ENCODE data around the gene TTC28.
"Not testable (repeated sequence)": the region's sequence is repeated elsewhere in the genome, so short reads cannot be mapped to it uniquely, and the experiment has no call there.

The TTC28 gene

DNA sequence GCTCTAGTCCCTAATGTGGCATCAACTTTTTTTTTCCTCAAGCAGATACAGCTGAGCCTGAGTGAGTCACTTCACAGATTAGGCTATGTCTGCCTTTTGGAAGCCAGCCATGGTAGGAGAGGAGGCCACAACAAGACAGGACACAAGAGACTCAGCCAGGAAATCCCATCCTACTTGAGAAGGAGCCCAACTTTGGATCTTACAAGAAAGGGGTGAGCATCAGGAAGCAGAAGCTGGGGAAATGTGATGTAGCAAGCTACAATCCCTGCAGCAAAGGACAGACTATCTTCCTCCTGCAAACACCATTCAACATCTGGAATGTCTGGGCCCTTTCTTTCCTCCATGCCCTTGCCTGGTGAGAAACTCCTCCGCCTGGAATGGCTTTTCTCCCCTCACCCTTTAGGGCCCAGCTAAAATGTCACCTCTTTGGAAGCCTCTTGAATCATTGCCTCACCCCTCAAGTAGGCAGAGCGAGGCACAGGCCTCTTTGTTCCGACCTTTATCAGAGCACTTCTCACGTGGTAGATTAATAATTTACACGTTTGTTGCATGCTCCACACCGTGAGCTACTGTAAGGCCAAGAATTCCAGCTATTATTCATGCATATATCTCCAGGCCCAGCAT, 604.2 kb downstream of the TTC28 start:
- no peak for DNase-seq

DNA sequence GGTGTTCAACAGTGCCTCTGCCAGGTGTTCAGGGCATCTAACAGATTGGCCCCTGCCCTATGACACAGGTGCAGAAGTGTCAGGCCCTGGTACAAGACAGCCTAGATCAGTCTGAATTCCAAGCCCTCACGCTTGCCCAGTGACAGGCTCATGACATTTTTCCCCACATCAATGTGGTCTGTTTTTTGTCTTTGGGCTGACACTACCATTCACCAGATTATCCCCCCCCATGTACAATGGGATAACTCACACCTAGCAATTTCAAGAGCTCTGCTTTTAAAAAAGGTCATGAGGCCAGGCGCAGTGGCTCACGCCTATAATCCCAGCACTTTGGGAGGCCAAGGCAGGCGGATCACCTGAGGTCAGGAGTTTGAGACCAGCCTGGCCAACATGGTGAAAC, 605.1 kb downstream of the TTC28 start:
- DNase-seq, result no peak

DNA sequence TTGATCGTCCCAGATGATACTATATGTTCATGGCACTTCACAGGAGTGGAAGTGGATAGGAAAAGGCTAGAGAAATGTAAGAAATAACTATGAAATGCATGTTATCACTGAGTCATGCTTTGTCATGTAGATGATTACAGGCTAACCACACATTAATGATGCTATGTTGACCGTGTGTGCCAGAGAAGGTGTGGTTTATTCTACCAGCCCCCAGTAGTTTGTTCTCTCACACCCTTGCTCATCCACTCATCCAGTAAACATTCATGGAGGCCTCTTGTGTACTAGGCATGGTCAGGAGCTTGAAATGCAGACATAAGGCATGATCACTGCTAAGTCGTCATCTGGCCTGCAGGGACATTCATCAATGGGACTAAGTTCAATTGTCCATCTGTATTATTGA, 607.6 kb downstream of the TTC28 start:
- DNase-seq, result no peak

DNA sequence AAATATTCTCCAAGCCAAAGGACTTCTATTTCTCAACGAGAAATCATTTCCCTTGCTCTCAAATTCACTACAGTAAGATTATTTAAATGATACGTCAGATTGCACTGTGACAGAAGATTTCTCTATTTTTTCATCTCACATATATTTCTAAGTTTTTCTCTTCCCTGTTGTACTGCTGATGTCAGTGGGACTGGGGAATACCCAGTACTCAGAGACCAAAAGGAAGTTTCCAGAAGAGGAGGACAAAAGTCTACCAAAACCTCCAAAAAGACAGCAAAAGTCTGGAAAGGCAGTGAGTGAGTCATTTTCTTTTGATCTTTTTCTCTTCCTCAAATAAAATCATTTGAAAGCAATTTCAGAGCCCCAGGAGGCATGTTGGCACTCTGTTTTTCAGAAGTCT, 610.8 kb downstream of the TTC28 start:
- DNase-seq, result peak in 1 of 2 donors; percentile 16

DNA sequence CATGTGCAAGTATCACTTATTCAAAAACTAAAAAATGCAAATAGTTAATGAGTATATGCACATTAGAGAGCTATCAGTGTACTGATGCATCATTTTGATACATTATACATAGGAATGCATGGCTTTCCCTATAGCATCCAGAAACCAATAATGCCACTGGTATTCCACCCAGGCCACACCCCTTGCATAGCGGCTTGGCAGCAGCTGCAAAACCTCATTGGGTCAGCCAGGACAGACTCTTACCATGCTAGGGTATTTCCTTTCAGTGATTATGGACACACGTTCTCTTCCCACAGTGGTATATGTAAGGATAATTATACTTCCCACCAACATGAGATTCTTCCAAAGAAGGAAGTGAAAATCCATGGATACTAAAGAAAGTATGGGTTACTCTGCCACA, 614.7 kb downstream of the TTC28 start:
- DNase-seq, result no peak

DNA sequence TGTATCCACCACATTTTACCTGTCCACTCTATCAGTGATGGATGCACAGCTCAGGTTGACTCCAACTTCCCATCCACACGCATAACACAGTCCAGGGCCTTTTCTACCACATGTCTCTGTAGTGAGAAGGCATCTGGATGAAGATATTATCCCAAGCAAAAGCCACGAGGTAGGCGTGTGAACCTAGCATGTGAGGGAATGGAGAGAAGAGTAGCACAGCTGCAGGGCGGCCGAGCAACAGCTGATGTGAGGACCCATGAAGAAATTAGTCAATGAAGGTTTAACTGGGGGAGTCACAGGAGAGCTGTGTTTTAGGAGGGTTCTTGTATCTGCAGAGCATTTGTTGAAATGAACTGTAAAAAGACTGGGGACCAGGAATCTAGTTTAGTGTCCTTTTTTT, 616.0 kb downstream of the TTC28 start:
- no peak for DNase-seq

DNA sequence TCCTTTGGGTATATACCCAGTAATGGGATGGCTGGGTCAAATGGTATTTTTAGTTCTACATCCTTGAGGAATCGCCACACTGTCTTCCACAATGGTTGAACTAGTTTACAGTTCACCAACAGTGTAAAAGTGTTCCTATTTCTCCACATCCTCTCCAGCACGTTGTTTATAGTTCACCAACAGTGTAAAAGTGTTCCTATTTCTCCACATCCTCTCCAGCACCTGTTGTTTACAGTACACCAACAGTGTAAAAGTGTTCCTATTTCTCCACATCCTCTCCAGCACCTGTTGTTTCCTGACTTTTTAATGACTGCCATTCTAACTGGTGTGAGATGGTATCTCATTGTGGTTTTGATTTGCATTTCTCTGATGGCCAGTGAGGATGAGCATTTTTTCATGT, 619.0 kb downstream of the TTC28 start:
- not testable (repeated sequence) for DNase-seq

DNA sequence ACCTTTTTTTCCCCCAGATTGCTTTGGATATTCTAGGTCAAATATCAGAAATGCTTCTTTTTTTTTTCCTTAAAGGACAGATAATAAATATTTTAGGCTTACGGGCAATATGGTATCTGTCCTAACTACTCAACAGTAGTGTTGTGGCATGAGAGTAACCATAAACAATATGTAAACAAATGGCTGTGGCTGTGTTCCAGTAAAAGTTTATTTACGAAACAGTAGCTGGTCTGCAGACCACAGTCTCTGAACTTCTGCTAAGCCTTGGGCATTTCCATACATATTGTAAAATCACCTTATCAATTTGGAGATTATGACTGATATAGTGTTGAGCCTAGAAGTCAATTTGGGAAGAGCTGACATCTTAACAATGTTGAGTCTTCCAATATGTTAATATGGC, 621.6 kb downstream of the TTC28 start:
- DNase-seq, result no peak

DNA sequence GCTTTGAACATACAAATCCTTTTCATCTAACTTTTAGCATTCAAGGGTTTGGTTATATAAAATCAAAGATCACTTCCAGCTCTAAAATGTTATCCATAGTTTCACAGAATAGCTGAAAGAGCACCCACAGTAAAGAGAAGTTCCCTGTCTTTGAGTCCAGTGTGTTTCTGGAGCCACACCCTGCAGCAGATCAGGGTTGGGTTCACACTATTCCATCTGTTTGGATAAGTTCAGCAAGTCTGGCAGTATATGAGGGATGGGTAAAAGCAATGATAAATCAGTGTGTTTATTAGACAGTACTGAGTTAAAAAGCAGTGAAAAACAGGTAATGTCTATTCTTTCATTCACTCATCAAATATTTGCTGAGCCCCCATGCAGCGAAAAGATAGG, 624.8 kb downstream of the TTC28 start:
- no peak for DNase-seq

DNA sequence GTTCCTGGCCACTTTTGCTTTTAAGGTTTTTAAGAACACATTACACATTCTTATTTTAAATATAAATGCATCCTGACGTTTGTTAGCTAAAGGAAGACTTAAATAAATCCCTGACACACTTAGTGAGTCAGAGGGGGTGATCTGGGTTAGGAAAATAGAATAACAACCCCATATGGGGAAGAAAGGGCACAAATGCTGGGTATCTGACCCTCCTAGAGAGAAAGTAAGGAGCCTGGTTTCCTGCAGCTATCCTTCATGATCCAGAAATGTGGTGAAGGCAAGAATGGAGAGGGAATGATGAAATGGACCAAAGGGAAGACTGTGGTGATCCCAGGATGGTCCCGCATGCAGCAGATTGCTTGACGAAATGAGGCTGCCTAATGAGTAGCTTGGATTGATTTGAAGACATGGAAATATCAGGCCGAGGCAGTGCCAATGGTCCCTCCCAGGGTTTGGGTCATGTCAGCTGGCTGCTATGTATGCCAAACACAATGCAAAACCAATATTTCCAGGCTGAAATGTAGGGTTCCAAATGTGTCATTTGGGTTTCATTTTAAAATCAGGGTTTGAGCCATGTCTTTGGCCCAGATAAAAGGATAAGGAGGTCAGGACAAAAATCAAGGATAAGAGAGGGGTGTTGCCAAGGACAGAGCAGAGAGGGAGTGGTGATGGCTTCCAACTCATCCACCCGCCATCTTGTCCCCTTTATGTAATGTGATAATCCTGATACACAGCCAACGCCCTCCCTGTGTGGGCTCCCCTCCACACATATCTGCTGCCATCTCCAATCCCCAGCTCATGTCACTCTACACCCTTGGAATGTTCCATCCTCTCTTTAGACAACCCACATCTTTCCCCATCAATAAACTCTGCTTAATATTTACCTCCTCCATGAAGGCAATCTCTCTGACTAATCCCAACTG, 625.5 kb downstream of the TTC28 start:
- no peak for DNase-seq

DNA sequence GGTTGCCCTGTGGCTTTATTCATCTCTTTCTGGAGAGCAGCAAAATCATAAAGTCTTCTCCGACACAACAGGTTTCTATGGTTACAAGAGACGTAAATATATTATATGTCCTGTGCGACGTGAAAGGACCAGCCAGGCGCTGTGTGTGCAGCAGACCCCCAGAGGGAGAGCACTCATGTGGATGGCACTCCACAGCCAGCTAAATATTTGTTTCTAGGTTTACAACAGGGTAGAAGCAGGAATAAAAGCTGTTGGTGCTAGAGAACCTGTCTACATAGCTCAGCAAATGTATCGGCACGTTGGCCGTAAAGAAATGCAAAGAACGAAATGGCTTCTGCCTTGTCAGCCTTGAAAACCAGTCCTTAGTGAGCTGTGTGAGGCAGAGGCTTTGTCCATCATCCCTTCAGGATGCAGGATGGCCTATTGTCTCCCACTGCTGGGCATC, 626.8 kb downstream of the TTC28 start:
- DNase-seq, result no peak

DNA sequence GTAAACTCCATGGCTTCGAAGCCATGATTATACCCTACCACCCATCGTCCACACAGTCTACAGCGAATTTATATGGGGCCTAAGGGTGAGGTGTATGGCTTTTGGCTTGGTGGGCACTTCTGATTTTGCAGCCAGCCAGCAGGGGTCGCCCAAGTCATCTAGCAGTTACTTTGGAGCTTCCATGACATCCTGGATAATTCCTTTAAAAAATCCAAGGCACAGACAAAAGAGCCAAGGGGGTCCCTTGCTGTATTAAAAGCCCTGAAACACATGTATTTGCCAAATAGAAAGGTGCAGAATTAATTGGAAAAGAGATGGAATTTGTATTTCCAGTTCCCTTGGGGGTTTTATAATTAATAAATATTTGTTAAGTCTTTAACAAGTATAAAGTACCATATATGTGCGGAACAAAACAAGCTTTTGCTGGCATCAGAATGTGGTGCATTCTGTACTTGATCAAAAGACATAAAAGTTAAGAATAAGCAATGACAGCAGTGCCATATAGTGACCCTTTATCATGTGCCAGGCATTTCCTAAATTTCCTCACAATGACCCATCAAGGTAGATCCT, 627.8 kb downstream of the TTC28 start:
- DNase-seq, result peak; percentile 20 to 62

DNA sequence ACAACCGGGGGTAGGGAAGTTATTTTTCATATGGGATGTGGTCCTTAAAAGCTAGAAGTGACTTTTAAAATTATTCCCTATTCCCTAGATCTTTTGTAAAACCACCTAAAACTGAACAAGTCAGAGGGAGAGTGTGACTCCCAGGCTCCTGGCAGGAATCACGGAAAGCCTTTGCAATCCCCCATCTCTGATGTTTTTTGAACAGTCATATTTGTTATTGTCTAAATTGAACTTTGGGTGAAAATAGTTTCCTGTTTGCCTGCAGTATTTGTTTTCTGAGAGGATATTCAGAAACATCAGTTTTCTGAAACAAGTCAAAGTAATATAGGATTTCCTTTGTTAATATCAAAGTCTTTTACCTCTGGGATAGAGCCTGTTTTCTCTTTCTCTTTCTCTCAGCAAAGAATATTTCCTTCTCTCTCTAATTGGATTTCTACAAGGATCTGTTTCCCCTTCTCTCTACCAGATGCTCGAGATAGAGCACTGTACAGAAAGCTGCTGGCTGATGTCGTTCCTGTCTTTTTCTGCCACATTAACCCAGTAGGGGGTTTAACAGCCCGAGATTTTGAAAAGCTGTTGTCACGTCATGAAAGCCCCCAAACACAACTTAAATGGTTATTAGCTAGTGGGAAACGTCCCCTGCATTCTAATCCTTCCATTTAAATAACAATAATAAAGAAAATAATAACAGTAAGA, 628.4 kb downstream of the TTC28 start:
- DNase-seq, result no peak

DNA sequence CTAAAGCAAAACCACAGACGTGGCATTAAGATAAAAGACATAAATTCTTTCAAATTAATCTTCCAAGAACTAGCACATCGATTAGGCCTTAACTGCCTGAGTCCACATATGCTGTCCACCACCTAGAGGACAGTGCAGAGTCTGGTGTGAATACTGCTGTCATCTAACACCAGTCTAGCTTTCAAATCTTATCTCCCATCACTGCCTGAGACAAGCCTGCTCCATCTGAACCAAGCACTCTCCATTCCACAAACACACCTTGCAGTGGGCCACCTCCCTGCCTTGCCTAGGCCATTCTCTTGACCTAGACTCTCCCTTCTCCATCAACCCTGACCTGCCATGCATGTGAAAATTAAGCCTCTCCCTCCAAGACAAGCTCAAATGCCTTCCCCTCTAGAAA, 631.1 kb downstream of the TTC28 start:
- no peak for DNase-seq

DNA sequence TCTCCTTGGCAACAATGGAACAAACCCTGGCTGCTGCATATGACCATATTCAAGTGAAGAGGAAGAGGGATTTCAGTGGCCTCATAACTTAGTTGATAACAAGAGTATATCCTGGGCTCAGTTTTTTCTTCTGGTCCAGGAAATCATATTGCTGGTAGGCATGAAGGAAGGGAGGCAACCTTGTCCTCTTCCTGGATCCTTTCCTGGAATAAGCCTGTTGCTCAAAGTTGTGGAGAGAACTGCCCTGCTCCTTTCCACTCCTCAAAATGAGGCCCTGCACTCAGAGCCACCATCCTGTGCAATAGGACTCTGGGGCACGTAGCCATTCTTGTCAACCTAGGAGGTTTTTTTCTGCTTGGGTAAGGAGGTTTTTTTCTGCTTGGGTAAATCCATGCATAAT, 631.9 kb downstream of the TTC28 start:
- DNase-seq, result no peak

DNA sequence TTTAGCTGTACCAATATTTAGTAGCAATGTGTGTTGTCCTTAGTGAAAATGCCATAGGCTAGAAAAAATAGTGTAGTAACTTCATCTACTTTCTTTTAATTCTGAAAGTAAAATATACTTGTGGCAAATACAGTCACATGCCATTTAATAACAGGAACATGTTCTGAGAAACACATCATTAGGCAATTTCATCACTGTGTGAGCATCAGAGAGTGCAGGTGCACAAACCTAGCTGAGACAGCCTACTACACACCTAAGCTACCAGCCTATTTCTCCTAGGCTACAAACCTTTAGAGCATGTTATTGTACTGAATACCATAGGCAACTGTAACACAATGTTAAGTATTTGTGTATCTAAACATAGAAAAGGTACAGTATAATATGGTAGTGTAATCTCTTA, 633.5 kb downstream of the TTC28 start:
- no peak for DNase-seq

DNA sequence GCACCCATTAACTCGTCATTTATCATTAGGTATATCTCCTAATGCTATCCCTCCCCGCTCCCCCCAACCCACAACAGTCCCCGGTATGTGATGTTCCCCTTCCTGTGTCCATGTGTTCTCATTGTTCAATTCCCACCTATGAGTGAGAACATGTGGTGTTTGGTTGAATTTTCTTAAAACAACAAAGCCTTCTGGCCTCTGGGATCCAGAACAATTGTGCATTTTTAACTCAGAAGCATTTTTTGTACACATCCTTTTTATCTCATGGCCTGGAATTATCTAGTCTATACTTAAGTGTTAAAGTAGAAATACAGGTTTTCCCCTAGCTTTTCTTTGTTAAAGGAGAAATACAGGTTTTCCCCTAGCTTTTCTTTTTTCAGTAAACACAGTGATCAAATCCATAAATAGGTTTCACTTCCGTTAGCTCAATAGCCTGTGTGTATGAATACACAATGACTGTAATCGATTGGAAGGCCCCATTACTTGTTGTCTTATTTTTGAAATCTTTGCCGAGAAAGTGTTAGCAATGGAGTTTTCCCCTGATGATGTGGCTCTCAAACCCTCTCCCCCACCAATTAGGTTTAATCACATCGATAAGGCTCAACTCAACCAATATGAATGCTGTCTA, 635.0 kb downstream of the TTC28 start:
- DNase-seq, result no peak

DNA sequence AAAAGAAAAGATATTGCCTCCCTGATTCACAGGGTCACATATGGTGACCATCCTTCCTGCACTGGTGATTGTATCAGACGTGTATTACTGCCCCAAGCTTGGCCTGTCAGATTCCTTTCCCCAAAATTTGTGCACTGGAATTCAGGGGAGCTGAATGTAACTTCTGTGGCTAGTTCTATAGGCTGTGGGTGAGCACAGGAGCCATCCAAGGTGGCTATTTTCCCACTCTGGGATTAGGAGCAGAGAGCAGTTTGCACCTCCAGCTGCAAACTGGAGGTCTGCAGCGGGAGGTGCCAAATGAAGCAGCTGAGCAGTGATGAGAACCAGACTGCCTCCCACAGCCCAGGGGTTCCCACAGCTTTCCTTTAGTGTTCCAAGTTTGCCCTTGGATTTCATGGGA, 636.4 kb downstream of the TTC28 start:
- no peak for DNase-seq

DNA sequence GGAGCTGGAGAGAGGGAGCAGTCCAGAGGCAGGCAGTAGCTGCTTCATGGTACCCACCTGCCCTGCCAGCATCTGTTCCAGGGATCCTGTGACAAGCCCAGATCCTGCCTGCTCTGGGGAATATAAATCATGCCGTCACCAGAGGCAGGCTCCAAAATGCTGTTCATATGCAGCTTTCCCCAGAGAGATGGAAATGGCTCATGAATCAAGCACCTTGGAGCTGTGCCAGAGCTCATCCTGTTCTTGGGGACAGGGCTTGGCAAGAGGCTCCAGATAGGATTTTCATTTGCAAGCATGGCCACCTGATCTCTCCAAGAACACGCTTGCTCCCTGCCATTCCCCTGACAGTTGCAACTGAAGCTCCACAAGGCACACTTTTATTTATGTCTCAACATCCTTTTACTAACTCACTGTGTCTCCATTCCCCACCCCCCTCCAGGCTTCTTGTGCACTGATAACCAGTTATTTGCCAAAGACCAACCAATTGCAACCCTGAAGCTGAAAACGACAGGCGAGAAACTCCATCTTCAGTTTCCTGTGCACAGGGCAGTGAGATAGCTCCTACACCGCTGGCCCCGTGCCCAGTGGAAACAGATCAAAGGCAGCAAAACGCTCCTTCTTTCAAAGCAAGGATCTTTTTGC, 644.8 kb downstream of the TTC28 start:
- no peak for DNase-seq

DNA sequence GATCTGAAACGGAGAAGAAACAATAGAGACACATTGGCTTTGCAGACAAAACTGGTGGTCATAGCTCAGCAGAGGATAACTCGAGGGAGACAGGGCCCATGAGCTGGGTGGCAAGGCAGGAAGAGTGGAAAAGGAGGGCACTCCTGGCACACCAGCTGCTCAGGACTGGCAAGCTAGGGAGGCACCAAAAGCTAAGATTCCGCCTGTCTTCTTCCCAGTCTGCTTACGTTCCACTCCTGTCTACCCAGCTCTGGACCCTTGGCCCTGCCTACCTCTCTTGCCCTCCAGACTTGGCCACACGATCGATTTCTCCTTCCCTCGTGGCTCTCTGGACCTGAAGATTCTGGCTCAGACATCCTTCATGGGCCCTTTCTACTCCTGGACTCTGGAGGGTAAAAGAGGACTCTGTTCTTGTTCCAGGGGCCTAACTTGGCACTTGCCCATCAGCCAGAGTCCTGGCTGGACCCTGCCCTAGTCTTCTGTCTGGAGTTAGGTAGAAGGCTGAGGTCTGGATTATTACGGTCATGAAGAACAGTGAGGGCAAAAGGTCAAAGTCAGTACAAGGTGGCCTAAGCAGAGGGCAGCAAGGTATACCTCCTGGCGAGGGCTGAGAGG, 645.4 kb downstream of the TTC28 start:
- no peak for DNase-seq

DNA sequence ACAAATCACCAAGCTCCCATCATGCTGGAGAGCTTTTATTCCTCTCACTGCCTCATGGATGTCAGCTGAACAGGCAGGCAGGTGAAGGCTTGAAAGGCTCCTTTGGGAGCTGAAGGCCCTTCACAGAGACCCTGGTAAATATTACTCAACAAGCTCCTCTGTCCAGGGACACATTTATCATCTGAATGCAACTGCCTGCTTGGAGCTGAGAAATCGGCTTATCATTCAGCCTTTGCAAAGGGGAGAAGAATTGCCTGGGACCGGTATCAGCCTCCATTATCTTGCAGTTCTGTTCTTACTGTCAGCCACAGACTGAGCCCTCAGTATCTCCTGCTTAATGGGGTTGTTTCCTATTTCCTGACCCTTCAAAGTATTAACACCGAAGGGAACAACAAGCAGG, 646.8 kb downstream of the TTC28 start:
- DNase-seq, result no peak

DNA sequence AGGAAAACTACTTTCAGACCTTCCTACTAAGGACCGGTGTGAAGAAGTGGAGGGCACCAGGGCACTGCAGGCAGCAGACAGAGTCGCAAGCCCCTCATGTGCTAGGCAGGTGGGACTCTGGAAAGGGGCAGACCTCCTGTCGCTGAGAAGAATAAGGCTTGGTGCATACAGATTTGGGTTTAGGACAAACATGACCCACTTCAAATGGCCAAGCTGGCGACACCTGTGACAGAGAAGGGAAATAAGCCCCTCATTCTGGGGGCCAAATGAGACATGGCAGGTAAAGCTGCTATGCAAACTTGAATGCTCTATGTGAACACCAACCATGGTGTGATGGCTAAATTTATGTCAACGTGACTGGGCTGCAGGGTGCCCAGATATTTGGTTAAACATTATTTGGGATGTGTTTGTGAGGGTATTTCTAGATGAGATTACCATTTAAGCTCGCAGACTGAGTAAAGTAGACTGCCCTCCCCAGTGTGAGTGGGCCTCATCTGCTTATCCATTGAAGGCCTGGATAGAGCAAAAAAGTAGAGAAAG, 648.2 kb downstream of the TTC28 start:
- no peak for DNase-seq

Data from inflammatory macrophage treated with lipopolysaccharide for 1 hour (primary cell).